ENCODE data around the gene ATP2C2. TPM values are rescaled to one million over a fixed set of nuclear protein-coding genes. Genes with fewer than 3 reads are reported as not detected.
"Not testable (repeated sequence)": the region's sequence is repeated elsewhere in the genome, so short reads cannot be mapped to it uniquely, and the experiment has no call there.

The ATP2C2 gene
- total RNA-seq = not detected

- DNase-seq = no peak
These were observed at the start of gene ATP2C2 for GRCh38 chr16:84368308-84368996. Gene ATP2C2, plus strand, starts transcription at chr16:84368538. Its CDS starts 78 bp downstream, at chr16:84368616.

DNA sequence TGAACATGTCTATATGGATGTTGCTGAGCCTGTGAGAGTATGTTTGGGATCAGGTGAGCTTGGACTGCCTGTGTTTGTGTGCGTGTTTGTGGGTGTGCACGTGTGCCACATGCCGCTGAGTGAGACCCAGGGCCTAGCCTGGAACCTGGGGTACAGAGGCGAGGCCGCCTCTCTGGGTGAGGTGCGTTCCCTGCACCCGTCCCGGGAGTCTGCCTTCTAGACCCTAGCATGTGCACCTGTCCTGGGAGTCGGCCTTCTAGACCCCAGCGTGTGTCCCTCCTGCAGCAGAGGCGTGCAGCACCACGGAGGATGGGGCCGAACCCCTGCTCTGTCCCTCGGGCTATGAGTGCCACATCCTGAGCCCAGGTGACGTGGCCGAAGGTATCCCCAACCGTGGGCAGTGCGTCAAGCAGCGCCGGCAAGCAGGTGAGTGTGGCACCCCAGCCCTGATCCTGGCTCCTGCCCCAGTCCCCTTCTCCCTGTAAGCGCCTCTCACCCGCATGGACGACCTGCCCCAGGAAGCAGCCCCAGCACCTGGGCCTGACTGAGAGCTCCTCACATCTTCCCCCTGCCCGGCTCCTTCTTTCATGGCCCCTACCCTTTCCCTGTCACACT is 49.1 kb upstream of the ATP2C2 start:
- no peak for DNase-seq

- DNase-seq = no peak
These were observed 47.8 kb upstream of the ATP2C2 start for GRCh38 chr16:84320511-84320910.

DNA sequence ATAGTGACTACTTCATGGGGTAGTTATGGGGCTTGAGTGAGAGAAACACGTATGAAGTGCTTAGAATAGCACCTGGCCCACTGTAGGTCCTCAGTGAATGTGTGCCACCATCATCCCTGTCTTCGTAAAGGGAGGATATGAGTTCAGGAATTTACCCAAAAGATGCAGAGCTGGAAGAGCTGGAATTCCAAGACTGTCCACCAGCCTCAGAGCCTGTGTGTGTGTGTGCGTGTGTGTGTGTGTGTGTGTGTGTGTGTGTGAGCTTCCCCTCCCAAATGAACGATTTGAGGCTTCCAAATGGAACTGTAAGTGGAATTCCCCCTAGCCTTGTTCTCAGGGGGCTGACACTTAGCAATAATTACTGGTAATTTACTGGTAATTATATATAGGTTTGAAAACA is 46.4 kb upstream of the ATP2C2 start:
- no peak for DNase-seq

DNA sequence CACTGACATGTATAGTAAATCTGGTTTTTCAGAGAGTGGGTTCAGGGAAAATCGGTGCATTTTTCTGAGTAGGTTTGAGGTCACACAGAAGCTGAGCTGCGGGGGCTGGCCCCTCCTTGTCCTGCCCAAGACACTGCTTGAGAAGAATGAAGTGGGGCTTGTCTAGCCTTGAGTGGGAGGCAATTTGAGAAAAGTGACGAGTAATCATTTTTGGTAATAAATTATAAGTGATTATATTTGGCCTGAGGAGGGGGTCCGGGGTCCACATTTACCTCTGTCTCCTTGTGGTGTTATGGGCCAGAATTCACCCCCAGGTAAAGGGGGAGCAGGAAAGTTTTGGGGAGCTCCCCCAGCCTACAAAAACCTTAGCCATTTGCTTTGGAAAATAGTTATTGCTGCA is 45.6 kb upstream of the ATP2C2 start:
- no peak for DNase-seq

DNA sequence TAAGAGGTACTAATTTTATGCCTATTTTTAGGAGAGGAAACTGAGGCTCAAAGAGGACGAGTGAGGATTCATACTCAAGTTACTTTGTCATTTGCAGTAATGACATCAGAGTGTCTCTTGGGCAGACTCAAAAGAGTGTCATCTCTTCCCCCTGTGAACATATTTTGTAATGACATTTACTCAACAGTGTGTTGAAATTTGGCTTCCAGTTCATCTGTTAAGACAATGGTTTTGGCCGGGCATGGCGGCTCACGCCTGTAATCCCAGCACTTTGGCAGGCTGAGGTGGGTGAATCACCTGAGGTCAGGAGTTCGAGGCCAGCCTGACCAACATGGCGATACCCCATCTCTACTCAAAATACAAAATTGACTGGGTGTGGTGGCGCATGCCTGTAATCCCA is 44.7 kb upstream of the ATP2C2 start:
- no peak for DNase-seq

DNA sequence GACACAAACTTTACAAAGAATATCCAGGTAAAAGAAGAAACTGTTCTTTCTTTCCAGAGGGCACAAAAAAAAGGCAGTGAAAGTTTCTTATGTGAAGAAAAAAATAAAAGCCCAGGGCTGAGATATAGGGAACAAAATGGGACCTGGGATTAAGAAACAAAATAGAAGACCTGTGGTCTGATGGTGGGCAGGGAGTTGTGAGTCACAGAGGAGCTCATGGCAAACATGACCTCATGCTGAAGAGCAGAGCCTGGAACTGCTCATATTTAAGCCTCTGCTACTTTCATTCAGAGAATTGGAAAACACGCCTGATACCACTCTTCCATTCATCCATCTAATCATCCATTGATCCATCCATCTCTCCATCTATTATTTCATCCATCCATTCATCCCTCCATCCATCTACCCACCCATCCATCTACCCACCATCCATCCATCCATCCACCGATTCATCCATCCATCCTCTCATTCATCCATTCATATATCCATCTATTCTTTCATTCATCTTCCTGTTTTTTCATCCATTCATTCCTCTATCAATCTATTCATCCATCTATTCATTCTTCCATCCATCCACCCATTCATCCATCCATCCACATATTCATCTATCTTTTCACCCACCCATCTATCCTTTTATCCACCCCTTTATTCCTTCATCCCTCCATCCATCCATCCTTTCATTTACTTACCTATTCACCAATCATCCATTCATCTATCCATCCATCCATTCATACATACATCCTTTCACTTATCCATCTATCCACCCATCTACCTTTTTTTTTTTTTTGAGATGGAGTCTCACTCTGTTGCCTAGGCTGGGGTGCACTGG is 43.7 kb upstream of the ATP2C2 start:
- no peak for DNase-seq

DNA sequence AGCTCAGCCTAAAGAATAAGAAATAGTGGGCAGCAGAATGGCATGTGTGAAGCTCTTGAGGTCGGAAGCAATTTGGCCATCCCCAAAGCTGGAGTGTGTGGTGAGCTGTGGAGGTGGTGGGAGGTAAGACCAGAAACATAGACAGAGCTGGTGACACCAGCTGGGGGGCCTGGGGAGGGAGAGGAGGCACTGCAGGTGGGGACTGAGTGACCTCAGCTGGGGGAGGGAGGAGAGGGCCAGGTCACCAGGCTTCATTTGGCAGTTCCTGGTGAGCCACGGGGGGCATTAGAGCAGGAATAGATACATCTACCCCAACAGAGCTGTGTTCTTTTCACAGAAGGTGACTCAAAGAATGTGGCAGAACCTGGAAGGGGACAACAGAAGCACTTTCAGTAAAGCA is 41.8 kb upstream of the ATP2C2 start:
- no peak for DNase-seq

- DNase-seq = no peak
These were observed 40.3 kb upstream of the ATP2C2 start for GRCh38 chr16:84327926-84328505.

- no peak for DNase-seq
These were observed 39.3 kb upstream of the ATP2C2 start for GRCh38 chr16:84329016-84329415.

DNA sequence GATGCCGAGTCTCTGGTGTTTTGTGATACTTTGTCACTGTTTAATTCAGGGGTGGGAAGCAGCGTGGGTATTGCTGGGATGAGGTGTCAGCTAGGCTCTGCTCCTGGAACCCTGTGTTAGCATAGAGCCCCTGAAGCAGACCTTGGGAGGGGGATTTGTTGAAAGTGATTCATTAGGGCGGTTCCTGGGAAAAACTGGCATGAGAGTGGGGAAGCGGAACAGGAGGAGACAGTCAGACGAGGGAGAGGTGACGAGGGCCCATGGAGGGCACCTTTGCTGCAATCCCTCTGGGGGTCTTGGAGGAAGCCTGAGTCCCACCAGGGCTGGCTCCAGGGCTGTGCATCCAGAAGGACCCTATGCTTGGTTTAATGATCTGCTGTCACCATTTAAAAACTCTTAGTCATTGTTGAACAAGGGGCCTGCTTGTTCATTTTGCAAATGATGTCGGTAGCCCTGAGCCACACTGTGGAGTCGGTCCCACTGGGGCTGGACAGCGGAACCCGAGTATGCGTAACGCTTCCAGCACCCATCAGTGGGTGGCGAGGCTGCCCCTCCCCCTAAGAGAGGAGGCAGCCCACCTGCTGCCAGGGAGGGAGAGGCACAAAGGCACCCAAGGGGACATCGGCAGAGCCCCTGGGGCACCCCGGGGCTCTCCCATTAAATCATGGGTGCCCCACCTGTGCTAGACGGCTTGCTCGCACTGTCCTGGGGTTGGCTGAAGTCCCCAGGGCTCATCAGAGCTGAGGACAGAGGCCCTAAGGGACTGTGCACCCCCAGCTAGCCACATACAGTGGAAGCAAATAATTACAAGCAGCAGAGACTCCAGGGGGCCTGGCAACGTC is 38.3 kb upstream of the ATP2C2 start:
- DNase-seq = no peak

- no peak for DNase-seq
These were observed 37.7 kb upstream of the ATP2C2 start for GRCh38 chr16:84330685-84331050.

- no peak for DNase-seq
These were observed 36.1 kb upstream of the ATP2C2 start for GRCh38 chr16:84331998-84332780.

GRCh38 chr16:84332975-84333684 is 35.2 kb upstream of the ATP2C2 start:
- DNase-seq = no peak

GRCh38 chr16:84334058-84334457 is 34.3 kb upstream of the ATP2C2 start:
- DNase-seq = no peak

DNA sequence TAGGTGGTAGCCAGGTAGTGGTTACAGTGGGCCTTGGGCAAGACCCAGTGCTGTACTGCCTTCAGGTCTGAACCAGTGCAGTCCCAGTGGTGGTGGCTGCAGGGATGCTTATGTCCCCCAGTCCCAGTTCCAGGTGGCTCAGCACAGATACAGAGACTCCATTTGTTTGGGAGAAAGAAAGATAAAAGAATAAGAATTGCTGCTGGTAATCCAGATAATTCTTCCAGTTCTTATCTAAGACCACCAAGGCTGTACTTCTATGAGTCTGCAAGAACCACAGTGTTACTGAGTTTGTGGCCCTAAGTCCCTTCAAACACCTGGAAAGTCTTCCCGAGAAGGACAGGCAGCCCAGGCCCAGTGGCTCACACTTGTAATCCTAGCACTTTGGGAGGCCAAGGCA is 33.9 kb upstream of the ATP2C2 start:
- no peak for DNase-seq

GRCh38 chr16:84337236-84337635 is 31.1 kb upstream of the ATP2C2 start:
- DNase-seq = not testable (repeated sequence)

- DNase-seq = no peak
These were observed 29.0 kb upstream of the ATP2C2 start for GRCh38 chr16:84339311-84339710.

DNA sequence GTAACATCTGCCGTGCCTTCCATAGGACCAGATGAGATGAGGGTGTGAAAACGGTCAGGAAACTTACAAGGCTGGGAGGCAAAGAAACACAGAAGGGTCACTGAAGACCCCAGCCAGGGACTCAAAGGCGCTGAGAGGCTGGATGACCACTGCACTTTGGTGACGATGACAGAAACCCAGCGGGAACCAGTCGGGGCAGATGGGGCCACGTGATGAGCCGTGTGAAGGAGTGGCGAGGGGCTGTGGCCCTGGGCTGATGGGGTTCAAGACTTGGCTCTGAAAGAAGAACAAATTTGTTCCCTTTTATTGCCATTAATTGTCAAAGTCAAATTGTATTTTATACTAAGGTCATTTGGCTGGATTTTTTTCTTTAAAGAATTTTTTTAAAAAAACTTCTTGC is 28.6 kb upstream of the ATP2C2 start:
- DNase-seq = no peak

DNA sequence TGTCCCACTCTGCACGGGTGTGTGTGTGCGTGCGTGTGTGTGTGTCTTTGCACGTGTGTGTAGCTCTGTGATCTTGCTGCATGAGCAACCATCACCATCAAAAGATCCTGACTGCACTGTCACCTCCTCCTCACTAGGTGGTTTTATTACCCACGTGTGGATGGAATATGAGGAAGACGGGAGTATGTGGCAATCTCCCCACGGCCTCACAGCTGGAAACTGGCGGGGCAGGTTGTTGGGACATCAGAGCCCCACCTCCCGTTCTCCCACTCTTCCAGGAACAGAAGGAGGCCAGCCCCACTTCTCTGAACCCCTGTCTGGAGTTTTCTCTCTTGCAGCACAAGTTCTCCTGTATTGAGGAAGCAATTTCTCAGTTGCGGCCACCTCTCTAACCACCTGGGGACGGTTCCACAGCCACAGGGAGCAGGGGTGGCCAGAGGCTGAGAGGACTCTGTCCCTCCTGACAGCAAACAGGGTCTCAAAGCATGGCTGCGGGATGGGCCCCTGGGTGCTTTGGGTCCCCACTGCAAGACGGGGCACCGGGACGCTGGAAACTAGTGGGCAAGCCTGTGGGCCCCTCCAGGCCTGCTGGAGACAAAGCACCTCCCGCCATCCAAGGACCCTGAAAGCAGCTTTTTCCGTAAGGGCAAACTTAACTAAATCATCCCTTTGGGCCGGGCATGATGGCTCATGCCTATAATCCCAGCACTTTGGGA is 27.9 kb upstream of the ATP2C2 start:
- no peak for DNase-seq

All from effector CD4-positive, alpha-beta T cell (primary cell).